HUES48 (cell line): ENCODE data around the gene AGBL4.

Source experiments
- H3K27ac ChIP-seq: one replicate; pipeline ENCODE4 v1.7.0; 2013; ENCODE audit warnings: low read depth, low read length, inconsistent platforms
- H3K27me3 ChIP-seq: 2 replicates; pipeline ENCODE4 v1.6.1; 2013; ENCODE audit warnings: mild to moderate bottlenecking, low read length; ENCODE audit not compliant: control insufficient read depth, insufficient read depth
- H3K36me3 ChIP-seq: 2 replicates; pipeline ENCODE4 v1.6.1; 2013; ENCODE audit warnings: low read length; ENCODE audit not compliant: control insufficient read depth, insufficient read depth
- H3K4me1 ChIP-seq: 2 replicates; pipeline ENCODE4 v1.6.1; 2013; ENCODE audit warnings: mild to moderate bottlenecking, low read length; ENCODE audit not compliant: control insufficient read depth, insufficient read depth
- H3K4me3 ChIP-seq: 2 replicates; pipeline ENCODE4 v1.5.1; 2013; ENCODE audit warnings: mild to moderate bottlenecking, low read depth, low read length
- H3K9ac ChIP-seq: 2 replicates; pipeline ENCODE4 v1.6.1; 2013; ENCODE audit warnings: mild to moderate bottlenecking, low read depth, low read length, moderate library complexity
- H3K9me3 ChIP-seq: 2 replicates; pipeline ENCODE4 v1.6.1; 2013; ENCODE audit warnings: low read length; ENCODE audit not compliant: control insufficient read depth, insufficient read depth

The AGBL4 gene

DNA sequence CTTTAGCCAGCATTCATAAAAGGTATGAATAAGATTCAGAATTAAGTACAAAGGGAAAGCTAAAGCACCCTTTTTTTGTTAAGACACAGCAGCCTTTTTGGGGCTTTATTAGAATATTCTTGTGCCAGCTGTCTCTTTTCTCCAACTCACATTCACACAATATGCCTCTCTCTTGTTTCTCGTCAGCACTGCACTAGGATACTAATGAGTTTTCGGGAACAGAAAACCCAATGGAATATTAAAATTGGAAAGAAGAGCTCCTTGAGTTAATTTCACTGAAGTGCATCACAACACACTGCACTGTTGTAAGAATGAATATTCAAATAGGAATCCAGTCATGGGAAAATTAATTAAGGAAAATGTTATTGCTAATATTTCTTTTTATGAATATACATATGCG is 836.7 kb downstream of the AGBL4 start:
- H3K36me3 ChIP-seq = no peaks in the 10 kb centered on the region
- H3K9me3 ChIP-seq = peaks cover 29% of the 10 kb centered on the region
- no peak overlapping the region for H3K27ac ChIP-seq
- H3K9ac ChIP-seq = no peak overlapping the region
- H3K27me3 ChIP-seq = no peaks in the 10 kb centered on the region
- H3K4me1 ChIP-seq = no peaks in the 10 kb centered on the region
- no peak overlapping the region for H3K4me3 ChIP-seq

DNA sequence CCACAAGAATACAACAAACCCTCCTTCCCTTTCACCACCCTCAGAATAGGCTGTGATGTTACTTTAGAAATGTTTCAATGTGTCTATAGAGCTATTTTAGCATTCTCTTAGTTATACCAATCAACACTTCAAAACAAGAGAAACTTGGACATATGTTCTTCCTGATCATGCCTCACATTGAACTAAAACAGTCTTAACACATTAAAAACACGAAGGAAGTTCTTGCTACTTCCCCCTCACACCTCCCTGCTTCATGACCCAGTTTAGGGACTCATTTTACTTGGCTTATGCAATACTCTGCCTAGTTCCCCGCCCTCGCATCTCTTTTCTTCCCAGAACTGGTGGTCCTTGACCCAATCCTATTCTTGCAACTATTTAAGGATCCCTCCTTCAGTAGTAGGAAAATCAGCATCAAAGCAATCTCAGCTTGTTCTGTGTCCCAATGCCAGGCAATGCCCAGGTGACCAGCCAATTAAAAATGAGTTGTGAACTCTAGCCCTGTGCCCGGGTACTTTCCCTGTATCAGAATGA is 838.2 kb downstream of the AGBL4 start:
- Histone ChIP-seq H3K9ac (no peak overlapping the region), H3K36me3 (no peaks in the 10 kb centered on the region), H3K4me1 (no peaks in the 10 kb centered on the region), H3K9me3 (peaks cover 24% of the 10 kb centered on the region), H3K27me3 (no peaks in the 10 kb centered on the region), H3K27ac (no peak overlapping the region), H3K4me3 (no peak overlapping the region)

DNA sequence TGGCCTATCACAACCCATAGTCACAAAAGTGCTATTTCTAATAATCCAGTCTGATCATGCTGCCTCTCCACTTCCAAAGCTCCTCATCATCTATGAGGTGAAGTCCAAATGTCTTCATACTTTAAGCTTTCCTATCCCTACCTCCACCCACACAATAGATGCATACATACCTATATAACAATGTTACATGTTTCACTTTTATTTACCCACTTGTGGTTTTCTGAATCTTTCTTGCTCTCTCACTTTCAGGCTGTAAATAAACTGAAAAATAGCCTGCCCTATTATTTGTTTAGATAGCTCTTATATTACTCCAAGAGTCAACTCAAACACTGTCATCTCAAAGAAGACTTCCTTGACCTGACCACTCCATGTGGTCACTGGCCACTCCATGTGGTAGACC is 840.3 kb downstream of the AGBL4 start:
- Histone ChIP-seq H3K4me1 (no peaks in the 10 kb centered on the region), H3K4me3 (no peak overlapping the region), H3K36me3 (no peaks in the 10 kb centered on the region), H3K9me3 (peaks cover 17% of the 10 kb centered on the region), H3K27ac (no peak overlapping the region), H3K27me3 (no peaks in the 10 kb centered on the region), H3K9ac (no peak overlapping the region)

- Histone ChIP-seq H3K36me3 (no peaks in the 10 kb centered on the region), H3K27ac (no peak overlapping the region), H3K4me3 (no peak overlapping the region), H3K4me1 (no peaks in the 10 kb centered on the region), H3K27me3 (no peaks in the 10 kb centered on the region), H3K9me3 (0 out of 2 replicates have a peak, but pooled peaks cover 2% of the 10 kb centered on the region), H3K9ac (no peak overlapping the region)
These were observed 842.7 kb downstream of the AGBL4 start for GRCh38 chr1:49181033-49181432.

GRCh38 chr1:49171941-49172593 is 851.7 kb downstream of the AGBL4 start:
- H3K27me3 ChIP-seq = no peaks in the 10 kb centered on the region
- H3K4me3 ChIP-seq = no peak overlapping the region
- no peaks in the 10 kb centered on the region for H3K9me3 ChIP-seq
- no peaks in the 10 kb centered on the region for H3K4me1 ChIP-seq
- no peak overlapping the region for H3K27ac ChIP-seq
- H3K9ac ChIP-seq = no peak overlapping the region
- H3K36me3 ChIP-seq = no peaks in the 10 kb centered on the region

GRCh38 chr1:49166031-49166430 is 857.7 kb downstream of the AGBL4 start:
- no peak overlapping the region for H3K4me3 ChIP-seq
- H3K27ac ChIP-seq = no peak overlapping the region
- no peaks in the 10 kb centered on the region for H3K27me3 ChIP-seq
- no peaks in the 10 kb centered on the region for H3K9me3 ChIP-seq
- no peaks in the 10 kb centered on the region for H3K36me3 ChIP-seq
- no peaks in the 10 kb centered on the region for H3K4me1 ChIP-seq
- H3K9ac ChIP-seq = no peak overlapping the region

- H3K4me1 ChIP-seq = no peaks in the 10 kb centered on the region
- no peak overlapping the region for H3K9ac ChIP-seq
- no peaks in the 10 kb centered on the region for H3K27me3 ChIP-seq
- H3K36me3 ChIP-seq = no peaks in the 10 kb centered on the region
- H3K27ac ChIP-seq = no peak overlapping the region
- H3K9me3 ChIP-seq = no peaks in the 10 kb centered on the region
- no peak overlapping the region for H3K4me3 ChIP-seq
These were observed 860.7 kb downstream of the AGBL4 start for GRCh38 chr1:49163031-49163430.

GRCh38 chr1:49160677-49161076 is 863.1 kb downstream of the AGBL4 start:
- Histone ChIP-seq H3K27me3 (no peaks in the 10 kb centered on the region), H3K9ac (no peak overlapping the region), H3K9me3 (no peaks in the 10 kb centered on the region; the same call in 1 of the 2 replicates), H3K4me3 (no peak overlapping the region), H3K27ac (no peak overlapping the region), H3K36me3 (no peaks in the 10 kb centered on the region), H3K4me1 (no peaks in the 10 kb centered on the region)

GRCh38 chr1:49136738-49137251 is 887.0 kb downstream of the AGBL4 start:
- H3K27me3 ChIP-seq = no peaks in the 10 kb centered on the region
- no peaks in the 10 kb centered on the region for H3K4me1 ChIP-seq
- no peak overlapping the region for H3K9ac ChIP-seq
- no peaks in the 10 kb centered on the region for H3K36me3 ChIP-seq
- no peak overlapping the region for H3K27ac ChIP-seq
- peaks cover 21% of the 10 kb centered on the region for H3K9me3 ChIP-seq
- no peak overlapping the region for H3K4me3 ChIP-seq

GRCh38 chr1:49125746-49126145 is 898.0 kb downstream of the AGBL4 start:
- no peaks in the 10 kb centered on the region for H3K36me3 ChIP-seq
- no peak overlapping the region for H3K9ac ChIP-seq
- H3K27me3 ChIP-seq = no peaks in the 10 kb centered on the region
- no peaks in the 10 kb centered on the region for H3K4me1 ChIP-seq
- H3K4me3 ChIP-seq = no peak overlapping the region
- no peak overlapping the region for H3K27ac ChIP-seq
- peaks cover 40% of the 10 kb centered on the region for H3K9me3 ChIP-seq

DNA sequence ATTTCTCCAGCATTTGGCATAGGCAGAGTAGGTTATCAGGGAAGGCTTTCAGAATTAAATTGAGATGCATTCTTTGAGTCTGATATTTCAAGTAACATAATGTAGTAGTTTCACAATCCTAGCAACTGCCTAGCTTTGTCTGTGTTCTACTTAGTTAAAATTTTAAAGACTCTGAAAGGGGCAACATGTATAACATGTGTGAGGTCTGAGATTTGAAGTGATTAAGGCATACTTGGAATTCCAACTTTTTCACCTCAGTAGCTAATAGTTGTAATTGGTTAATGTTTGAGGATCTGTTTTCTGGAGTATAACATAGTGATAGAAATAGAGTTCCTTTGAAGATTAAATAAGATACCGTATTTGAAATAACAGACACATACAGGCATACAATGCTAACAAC is 911.8 kb downstream of the AGBL4 start:
- Histone ChIP-seq H3K9ac (no peak overlapping the region), H3K9me3 (peaks cover 20% of the 10 kb centered on the region; the same call in 1 of the 2 replicates), H3K4me1 (no peaks in the 10 kb centered on the region), H3K27me3 (no peaks in the 10 kb centered on the region), H3K4me3 (no peak overlapping the region), H3K27ac (no peak overlapping the region), H3K36me3 (no peaks in the 10 kb centered on the region)
